A549 (cell line): ENCODE results near the gene NSMF. TPM values are rescaled to one million over a fixed set of nuclear protein-coding genes. Genes with fewer than 3 reads are reported as not detected.

Source experiments
- ATAC-seq, 2 experiments: fragments of 200-7000 bp in 1 of 2; fragments of >200 bp in 1 of 2; cut with Nextera tagmentation in 1 of 2; cut with Tn5 transposase in 1 of 2; 3 replicates each; pipeline versions ENCODE4 v1.8.0 to v1.9.1; 2018 to 2020; ENCODE audit warnings: mild to moderate bottlenecking in 1 of 2, moderate library complexity in 1 of 2
- CTCF ChIA-PET: fragments of 300-600 bp; sonication (Branson Sonifier 250); formaldehyde crosslinking; extraction: SDS; loops from one replicate; lab custom pipeline; 2021; ENCODE audit warnings: antibody characterized with exemption, inconsistent platforms; lab: Yijun Ruan, JAX
- POLR2A ChIA-PET: fragments of 350-600 bp; formaldehyde crosslinking; extraction: SDS; loops from one replicate; lab custom pipeline; 2021; ENCODE audit warnings: antibody characterized with exemption, inconsistent platforms; lab: Yijun Ruan, JAX
- DNase-seq, 2 experiments: peaks; one replicate each; pipeline versions ENCODE4 v3.0.0 to v3.0.0-alpha.2; 2011 to 2016; ENCODE audit warnings: low read depth in 1 of 2, low spot score in 1 of 2
- FAIRE-seq: peaks from 2 replicates; lab custom pipeline; 2011; peaks lifted over from hg19 to GRCh38; lab: Jason Lieb, UNC
- H3K27ac ChIP-seq, 2 experiments: fragments of >200 bp; sonication (Bioruptor Twin); formaldehyde crosslinking; 3 replicates each; pipeline ENCODE4 v1.5.1; 2016 to 2017
- H3K4me1 ChIP-seq: fragments of >200 bp; sonication (Bioruptor Twin); formaldehyde crosslinking; 3 replicates; pipeline ENCODE4 v1.6.1; 2016
- H3K4me2 ChIP-seq: fragments of >200 bp; sonication (Bioruptor Twin); formaldehyde crosslinking; 3 replicates; pipeline ENCODE4 v1.6.1; 2016
- H3K4me3 ChIP-seq: fragments of >200 bp; sonication (Bioruptor Twin); formaldehyde crosslinking; 3 replicates; pipeline ENCODE4 v1.5.1; 2016
- H3K9me3 ChIP-seq: fragments of >200 bp; sonication (Bioruptor Twin); formaldehyde crosslinking; 3 replicates; pipeline ENCODE4 v1.6.1; 2016
- CBX8 ChIP-seq: fragments of 200-600 bp; sonication (generic); IDR thresholded peaks from 2 replicates; pipeline ENCODE4 v1.6.1; 2016
- CHD4 ChIP-seq: fragments of 200-600 bp; sonication (generic); IDR thresholded peaks from 2 replicates; pipeline ENCODE4 v1.6.1; 2016; ENCODE audit warnings: antibody characterized with exemption, mild to moderate bottlenecking, borderline replicate concordance
- EHMT2 ChIP-seq: fragments of 200-600 bp; sonication (generic); IDR thresholded peaks from 2 replicates; pipeline ENCODE4 v1.6.1; 2016; ENCODE audit warnings: antibody characterized with exemption, low read depth, mild to moderate bottlenecking, moderate library complexity
- ESRRA ChIP-seq: fragments of 150-350 bp; IDR thresholded peaks from 2 replicates; pipeline ENCODE4 v1.6.1; 2014; ENCODE audit warnings: mild to moderate bottlenecking, low read length, borderline replicate concordance
- HDAC2 ChIP-seq: fragments of 200-600 bp; sonication (generic); IDR thresholded peaks from 2 replicates; pipeline ENCODE4 v1.6.1; 2016
- HES2 ChIP-seq: fragments of >200 bp; sonication (Bioruptor Twin); formaldehyde crosslinking; IDR thresholded peaks from 2 replicates; pipeline ENCODE4 v1.6.1; 2016
- HOXA7 ChIP-seq: fragments of 250-450 bp; sonication (Bioruptor Pico); IDR thresholded peaks from 2 replicates; pipeline ENCODE4 v1.5.0; 2020; ENCODE audit warnings: mild to moderate bottlenecking, moderate library complexity
- JUN ChIP-seq, 2 experiments: fragments of >200 bp; sonication (Bioruptor Twin); formaldehyde crosslinking; IDR thresholded peaks; 2 replicates in 1 of 2; 3 replicates in 1 of 2; pipeline ENCODE4 v1.6.1; 2016 to 2017
- JUNB ChIP-seq: fragments of >200 bp; sonication (Bioruptor Twin); formaldehyde crosslinking; IDR thresholded peaks from 2 replicates; pipeline ENCODE4 v1.6.1; 2016
- MAZ ChIP-seq: fragments of 150-350 bp; IDR thresholded peaks from 2 replicates; pipeline ENCODE4 v1.6.1; 2014; ENCODE audit warnings: antibody characterized with exemption, low read depth, low read length, borderline replicate concordance
- NPAS2 ChIP-seq: fragments of 250-450 bp; sonication (Bioruptor Pico); IDR thresholded peaks from 2 replicates; pipeline ENCODE4 v1.8.0; 2022; ENCODE audit warnings: mild to moderate bottlenecking, moderate library complexity, borderline replicate concordance
- POLR2AphosphoS2 ChIP-seq: conservative IDR thresholded peaks from 2 replicates; pipeline ENCODE4 v1.6.1; 2012; ENCODE audit warnings: low read length, improper control_type of control experiment, inconsistent platforms
- RAD21 ChIP-seq, 2 experiments: fragments of >200 bp in 1 of 2; sonication (Bioruptor Twin) in 1 of 2; formaldehyde crosslinking in 1 of 2; IDR thresholded peaks in 1 of 2; conservative IDR thresholded peaks in 1 of 2; 2 replicates in 1 of 2; 3 replicates in 1 of 2; pipeline ENCODE4 v1.6.1; 2012 to 2018; ENCODE audit warnings: inconsistent platforms in 1 of 2
- RFX5 ChIP-seq: fragments of 450-650 bp; IDR thresholded peaks from 2 replicates; pipeline ENCODE4 v1.7.1; 2014; ENCODE audit warnings: antibody characterized with exemption, mild to moderate bottlenecking, moderate library complexity
- SMC3 ChIP-seq: fragments of >200 bp; sonication (Bioruptor Twin); formaldehyde crosslinking; IDR thresholded peaks from 3 replicates; pipeline ENCODE4 v1.6.1; 2018; ENCODE audit warnings: inconsistent platforms
- ZFP36 ChIP-seq: fragments of 450-650 bp; IDR thresholded peaks from 2 replicates; pipeline ENCODE4 v1.6.1; 2014; ENCODE audit warnings: borderline replicate concordance; ENCODE audit not compliant: partially characterized antibody
- WGBS: methylation state at CpG from one replicate; pipeline ENCODE4 v1.1.6; 2017; ENCODE audit errors: missing lambda C conversion rate; 5-methylcytosine and 5-hydroxymethylcytosine counted together
- polyA plus RNA-seq, 4 experiments: library from polyadenylated mRNA; depleted of rRNA in 3 of 4; stranded (reverse); fragments of >200 nt; fragmentation: RNase III in 1 of 4; extraction: RNeasy Plus Mini Kit Qiagen cat#74134 plus additional on column Dnase treatment in 1 of 4; gene quantifications; 2 replicates in 3 of 4; 3 replicates in 1 of 4; pipeline ENCODE4 v1.2.3, GENCODE V29; 2011 to 2017
- TF ChIP-seq, protein P1 (sequence below): fragments of 450-650 bp; IDR thresholded peaks from 2 replicates; pipeline ENCODE4 v1.6.1; 2014; ENCODE audit warnings: antibody characterized with exemption
- TF ChIP-seq, protein P2 (sequence below): fragments of >200 bp; sonication (Bioruptor Twin); formaldehyde crosslinking; IDR thresholded peaks from 3 replicates; pipeline ENCODE4 v1.6.1; 2016

NSMF gene
- polyA plus RNA-seq, 2 of the 4 experiments (the other 2 are of a cell fraction): 16.0 to 29.2 TPM

GRCh38 chr9:137465000-137465719 lies 6.0 kb upstream of the NSMF start:
- no peak overlapping the region for H3K27ac ChIP-seq
- CTCF ChIA-PET: interaction anchor here (0.8 kb wide), 1 partner anchor 48 kb away, joined by 5 read pairs; no protein-coding TSS in a partner anchor
- no peaks in the 10 kb centered on the region for H3K9me3 ChIP-seq
- no peak for DNase-seq
- ATAC-seq: no peak
- POLR2A ChIA-PET: no interaction called here
- no peak for TF ChIP-seq ESRRA
- no peak for TF ChIP-seq ZFP36
- TF ChIP-seq NPAS2 (CRISPR knock-in tag): no peak
- TF ChIP-seq, protein P1, sequence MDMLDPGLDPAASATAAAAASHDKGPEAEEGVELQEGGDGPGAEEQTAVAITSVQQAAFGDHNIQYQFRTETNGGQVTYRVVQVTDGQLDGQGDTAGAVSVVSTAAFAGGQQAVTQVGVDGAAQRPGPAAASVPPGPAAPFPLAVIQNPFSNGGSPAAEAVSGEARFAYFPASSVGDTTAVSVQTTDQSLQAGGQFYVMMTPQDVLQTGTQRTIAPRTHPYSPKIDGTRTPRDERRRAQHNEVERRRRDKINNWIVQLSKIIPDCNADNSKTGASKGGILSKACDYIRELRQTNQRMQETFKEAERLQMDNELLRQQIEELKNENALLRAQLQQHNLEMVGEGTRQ: no peak
- TF ChIP-seq SMC3: no peak
- no peak for TF ChIP-seq JUN (IDR thresholded peaks at IDR 0.05)
- TF ChIP-seq MAZ: no peak
- TF ChIP-seq HDAC2: no peak
- no peaks in the 10 kb centered on the region for H3K4me1 ChIP-seq
- no peak overlapping the region for H3K4me2 ChIP-seq
- 80% methylated on average over 22 of the region's 23 CpGs for WGBS
- no peak overlapping the region for H3K4me3 ChIP-seq
- no peak for FAIRE-seq

DNA sequence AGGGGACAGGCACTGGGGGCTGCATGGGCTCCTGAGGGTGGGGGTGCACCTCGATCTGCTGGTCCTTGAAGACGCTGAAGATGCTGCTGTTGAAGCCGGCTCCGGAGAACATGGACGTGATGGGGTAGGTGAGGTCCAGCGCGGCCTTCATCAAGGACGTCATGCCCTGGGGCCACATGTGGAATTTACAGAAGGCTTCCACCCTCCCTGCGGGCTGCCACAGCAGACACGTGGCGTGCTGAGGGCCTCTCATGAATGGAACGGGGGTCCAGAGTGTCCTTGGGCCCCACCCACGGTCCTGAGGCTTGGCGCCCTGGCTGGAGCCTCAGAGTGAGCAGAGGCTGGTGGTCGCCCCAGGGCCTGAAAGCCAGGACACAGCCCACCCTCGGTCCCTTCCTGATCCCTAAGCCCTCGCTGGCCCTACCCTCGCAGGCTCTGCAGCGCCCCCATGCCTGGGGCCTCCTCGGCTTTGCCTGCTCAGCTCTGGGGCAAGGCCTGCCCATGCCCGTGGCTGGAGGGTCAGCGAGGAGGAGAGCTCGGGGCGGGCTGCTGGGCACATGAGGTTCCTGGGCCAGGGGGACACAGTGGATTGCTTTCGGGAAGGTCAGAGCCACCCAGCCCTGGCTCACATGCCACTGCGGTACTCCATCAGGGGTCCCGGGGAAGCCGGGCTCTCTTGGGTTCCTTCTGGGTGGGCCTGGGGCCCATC lies 5.3 kb upstream of the NSMF start:
- no peak for DNase-seq
- TF ChIP-seq EHMT2: no peak
- Histone ChIP-seq H3K4me1 (peaks cover 5% of the 10 kb centered on the region), H3K4me2 (no peak overlapping the region), H3K27ac (no peak overlapping the region), H3K9me3 (no peaks in the 10 kb centered on the region), H3K4me3 (no peak overlapping the region)
- CTCF ChIA-PET: interaction anchor here (0.8 to 2.4 kb wide), 3 partner anchors 19 to 170 kb away, joined by 4 to 16 read pairs (median 5); no protein-coding TSS in a partner anchor
- POLR2A ChIA-PET: no interaction called here
- FAIRE-seq: no peak
- no peak for ATAC-seq
- WGBS: 80% methylated on average over 24 of the region's 28 CpGs

DNA sequence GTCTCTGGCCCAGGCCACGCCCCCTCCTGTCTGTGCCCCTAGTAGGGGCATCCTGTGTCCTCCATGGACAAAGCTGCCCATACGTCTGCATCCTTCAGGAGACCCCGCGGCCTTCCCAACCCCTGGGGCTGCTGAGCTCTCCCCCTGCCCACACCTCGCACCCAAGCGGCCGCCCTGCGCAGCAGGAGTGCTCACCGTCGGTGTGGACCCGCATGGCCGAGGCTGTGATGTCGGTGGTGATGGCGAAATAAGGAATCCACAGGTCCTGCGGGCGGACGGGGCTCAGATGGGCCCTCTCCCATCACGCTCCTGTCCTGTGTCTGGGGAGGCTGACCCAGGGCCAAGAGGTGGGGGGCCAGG lies 4.8 kb upstream of the NSMF start:
- CTCF ChIA-PET: interaction anchor here (0.5 to 2.4 kb wide), 4 partner anchors 15 to 402 kb away, joined by 3 to 16 read pairs (median 4); no protein-coding TSS in a partner anchor
- Histone ChIP-seq H3K4me1 (peaks cover 5% of the 10 kb centered on the region), H3K9me3 (no peaks in the 10 kb centered on the region), H3K27ac (no peak overlapping the region), H3K4me2 (no peak overlapping the region), H3K4me3 (no peak overlapping the region)
- ATAC-seq: no peak
- POLR2A ChIA-PET: no interaction called here
- TF ChIP-seq CBX8: no peak
- no peak for TF ChIP-seq MAZ
- TF ChIP-seq RAD21 (conservative IDR thresholded peaks at IDR 0.05 in 1 of 2, IDR thresholded peaks at IDR 0.05 in 1 of 2): no peak
- TF ChIP-seq HES2: no peak
- no peak for TF ChIP-seq POLR2AphosphoS2
- TF ChIP-seq, protein P2, sequence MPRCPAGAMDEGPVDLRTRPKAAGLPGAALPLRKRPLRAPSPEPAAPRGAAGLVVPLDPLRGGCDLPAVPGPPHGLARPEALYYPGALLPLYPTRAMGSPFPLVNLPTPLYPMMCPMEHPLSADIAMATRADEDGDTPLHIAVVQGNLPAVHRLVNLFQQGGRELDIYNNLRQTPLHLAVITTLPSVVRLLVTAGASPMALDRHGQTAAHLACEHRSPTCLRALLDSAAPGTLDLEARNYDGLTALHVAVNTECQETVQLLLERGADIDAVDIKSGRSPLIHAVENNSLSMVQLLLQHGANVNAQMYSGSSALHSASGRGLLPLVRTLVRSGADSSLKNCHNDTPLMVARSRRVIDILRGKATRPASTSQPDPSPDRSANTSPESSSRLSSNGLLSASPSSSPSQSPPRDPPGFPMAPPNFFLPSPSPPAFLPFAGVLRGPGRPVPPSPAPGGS: no peak
- no peak for TF ChIP-seq HOXA7 (CRISPR knock-in tag)
- TF ChIP-seq JUNB: no peak
- no peak for TF ChIP-seq RFX5
- TF ChIP-seq CHD4: no peak
- DNase-seq: no peak
- no peak for FAIRE-seq
- WGBS: 93% methylated on average over 18 of the region's 18 CpGs
